ENCODE results near the gene FGD4.

- TF ChIP-seq ARNTL (CRISPR knock-in tag; IDR thresholded peaks at IDR 0.05; ENCODE audit: borderline replicate concordance, low read depth) (no peak), PATZ1 (CRISPR knock-in tag; IDR thresholded peaks at IDR 0.05; ENCODE audit: borderline replicate concordance) (no peak), RARB (CRISPR knock-in tag; IDR thresholded peaks at IDR 0.05) (no peak), ZNF70 (CRISPR knock-in tag; IDR thresholded peaks at IDR 0.05) (no peak), BACH2 (CRISPR knock-in tag; IDR thresholded peaks at IDR 0.05; ENCODE audit: borderline replicate concordance) (no peak), ZFP3 (CRISPR knock-in tag; IDR thresholded peaks at IDR 0.05) (no peak), GLIS3 (CRISPR knock-in tag; IDR thresholded peaks at IDR 0.05) (no peak), ZFP30 (CRISPR knock-in tag; IDR thresholded peaks at IDR 0.05) (no peak), ZC3H10 (CRISPR knock-in tag; IDR thresholded peaks at IDR 0.05) (no peak), CSDC2 (CRISPR knock-in tag; IDR thresholded peaks at IDR 0.05) (no peak), OSR1 (CRISPR knock-in tag; IDR thresholded peaks at IDR 0.05) (no peak), TOX (CRISPR knock-in tag; IDR thresholded peaks at IDR 0.05; ENCODE audit: borderline replicate concordance) (no peak)
- TF ChIP-seq, protein P1, sequence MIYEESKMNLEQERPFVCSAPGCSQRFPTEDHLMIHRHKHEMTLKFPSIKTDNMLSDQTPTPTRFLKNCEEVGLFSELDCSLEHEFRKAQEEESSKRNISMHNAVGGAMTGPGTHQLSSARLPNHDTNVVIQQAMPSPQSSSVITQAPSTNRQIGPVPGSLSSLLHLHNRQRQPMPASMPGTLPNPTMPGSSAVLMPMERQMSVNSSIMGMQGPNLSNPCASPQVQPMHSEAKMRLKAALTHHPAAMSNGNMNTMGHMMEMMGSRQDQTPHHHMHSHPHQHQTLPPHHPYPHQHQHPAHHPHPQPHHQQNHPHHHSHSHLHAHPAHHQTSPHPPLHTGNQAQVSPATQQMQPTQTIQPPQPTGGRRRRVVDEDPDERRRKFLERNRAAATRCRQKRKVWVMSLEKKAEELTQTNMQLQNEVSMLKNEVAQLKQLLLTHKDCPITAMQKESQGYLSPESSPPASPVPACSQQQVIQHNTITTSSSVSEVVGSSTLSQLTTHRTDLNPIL (CRISPR knock-in tag; IDR thresholded peaks at IDR 0.05; ENCODE audit: low read depth): no peak
Observed at GRCh38 chr12:32650508-32650907, 251.2 kb downstream of the FGD4 start.

Data from SK-N-SH treated with all-trans-retinoic acid at 6 μM for 48 hours (cell line).